GM12873 (cell line): ENCODE measurements around the gene TNFRSF11A.

Experiments
- TF ChIP-seq, protein P1 (sequence below): IDR thresholded peaks from 2 replicates; pipeline ENCODE4 v1.5.1; 2012; ENCODE audit warnings: low read depth, mild to moderate bottlenecking, moderate library complexity, low read length, control low read depth; ENCODE audit not compliant: insufficient read depth; ENCODE audit errors: missing control alignments

The TNFRSF11A gene

DNA sequence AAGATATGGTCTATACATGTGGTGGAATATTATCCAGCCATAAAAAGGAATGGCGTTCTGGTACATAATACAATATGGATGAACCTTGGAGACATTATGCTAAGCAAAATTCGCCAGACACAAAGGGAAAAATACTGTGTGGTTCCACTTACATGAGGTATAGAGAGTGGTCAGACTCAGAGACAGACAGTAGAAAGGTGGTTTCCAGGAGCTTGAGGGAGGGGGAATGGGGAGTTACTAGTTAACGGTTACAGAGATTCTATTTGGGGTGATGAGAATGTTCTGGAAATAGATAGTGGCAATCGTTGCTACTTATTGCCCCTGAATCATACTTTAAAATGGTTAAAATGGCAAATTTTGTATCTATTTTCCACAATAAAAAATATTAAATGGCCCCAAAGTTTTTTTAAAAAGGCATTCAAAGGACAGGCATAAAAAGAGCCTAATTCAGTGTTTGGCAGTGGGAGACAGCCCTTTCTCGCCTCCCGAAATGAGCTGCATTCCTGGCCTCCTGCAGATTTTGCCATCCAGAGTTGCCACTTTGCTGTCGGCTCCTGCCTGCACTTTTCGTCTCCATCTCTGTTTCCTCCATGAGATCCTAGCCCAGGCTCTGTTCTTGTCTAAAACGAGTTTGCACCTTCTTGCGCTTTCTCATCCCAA lies 13.5 kb downstream of the TNFRSF11A start:
- TF ChIP-seq, protein P1, sequence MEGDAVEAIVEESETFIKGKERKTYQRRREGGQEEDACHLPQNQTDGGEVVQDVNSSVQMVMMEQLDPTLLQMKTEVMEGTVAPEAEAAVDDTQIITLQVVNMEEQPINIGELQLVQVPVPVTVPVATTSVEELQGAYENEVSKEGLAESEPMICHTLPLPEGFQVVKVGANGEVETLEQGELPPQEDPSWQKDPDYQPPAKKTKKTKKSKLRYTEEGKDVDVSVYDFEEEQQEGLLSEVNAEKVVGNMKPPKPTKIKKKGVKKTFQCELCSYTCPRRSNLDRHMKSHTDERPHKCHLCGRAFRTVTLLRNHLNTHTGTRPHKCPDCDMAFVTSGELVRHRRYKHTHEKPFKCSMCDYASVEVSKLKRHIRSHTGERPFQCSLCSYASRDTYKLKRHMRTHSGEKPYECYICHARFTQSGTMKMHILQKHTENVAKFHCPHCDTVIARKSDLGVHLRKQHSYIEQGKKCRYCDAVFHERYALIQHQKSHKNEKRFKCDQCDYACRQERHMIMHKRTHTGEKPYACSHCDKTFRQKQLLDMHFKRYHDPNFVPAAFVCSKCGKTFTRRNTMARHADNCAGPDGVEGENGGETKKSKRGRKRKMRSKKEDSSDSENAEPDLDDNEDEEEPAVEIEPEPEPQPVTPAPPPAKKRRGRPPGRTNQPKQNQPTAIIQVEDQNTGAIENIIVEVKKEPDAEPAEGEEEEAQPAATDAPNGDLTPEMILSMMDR, result no peak

DNA sequence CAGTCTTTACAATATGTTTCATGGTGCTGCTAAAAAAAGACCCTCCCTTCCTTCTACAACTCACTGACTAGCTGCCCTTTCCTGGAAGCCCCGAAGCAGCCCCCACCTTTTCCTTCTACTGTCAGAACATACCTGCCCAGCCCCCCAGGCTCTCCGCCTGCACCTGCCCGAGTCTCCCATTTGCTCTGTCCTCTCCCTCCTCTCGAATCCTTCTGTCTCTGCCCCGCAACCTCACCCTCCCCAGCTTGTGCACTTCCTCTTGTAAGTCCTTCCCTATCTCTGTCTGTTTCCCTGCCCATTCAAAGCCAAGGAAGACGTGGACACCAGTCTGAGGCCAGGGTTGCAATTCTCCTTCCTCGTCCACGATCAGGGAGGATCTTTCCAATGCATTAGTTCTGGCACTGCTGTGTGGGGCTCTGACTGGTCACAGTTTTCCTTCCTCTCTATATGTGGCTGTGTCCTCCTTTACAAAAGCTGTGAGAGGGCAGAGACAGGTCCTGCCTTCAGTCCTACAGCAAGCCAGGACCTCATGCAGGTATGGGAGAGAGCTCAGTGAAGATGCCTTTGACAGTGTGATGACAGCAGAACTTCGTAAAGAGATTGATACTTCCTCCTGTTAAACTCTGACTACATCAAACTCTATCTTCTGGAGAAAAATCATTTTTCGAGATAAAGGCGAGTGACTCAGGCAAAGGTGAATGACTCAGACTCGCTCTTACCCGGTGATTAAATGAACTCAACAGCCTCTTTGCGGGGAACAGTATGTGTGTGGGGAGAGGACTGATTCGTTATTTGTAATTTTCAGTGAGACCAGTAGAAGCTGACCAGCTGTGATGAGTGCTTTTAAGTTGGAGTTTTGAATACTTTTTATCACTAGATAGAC lies 14.2 kb downstream of the TNFRSF11A start:
- TF ChIP-seq, protein P1, result no peak

GRCh38 chr18:62340996-62341395 lies 15.9 kb downstream of the TNFRSF11A start:
- TF ChIP-seq, protein P1, result no peak

GRCh38 chr18:62341473-62341872 lies 16.4 kb downstream of the TNFRSF11A start:
- TF ChIP-seq, protein P1, result no peak

GRCh38 chr18:62342884-62343283 lies 17.8 kb downstream of the TNFRSF11A start:
- TF ChIP-seq, protein P1, result no peak

DNA sequence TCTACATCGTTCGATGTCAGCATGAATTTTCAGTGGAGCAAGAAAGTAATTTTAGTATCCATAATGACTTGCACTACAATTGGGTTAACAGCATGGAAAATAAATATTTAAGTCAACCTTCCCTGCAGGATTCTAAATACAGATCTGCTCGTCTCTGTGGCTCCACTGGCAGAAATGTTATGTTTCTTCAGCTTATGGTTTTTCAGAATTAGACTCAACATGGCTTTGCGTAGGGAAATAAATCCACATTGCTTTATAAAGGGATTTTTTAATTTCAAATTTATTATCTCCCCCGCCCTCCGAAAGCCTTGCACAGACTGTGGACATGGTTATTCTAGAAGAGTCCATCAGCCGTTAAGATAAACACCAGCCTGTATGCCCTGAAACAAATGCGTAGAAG lies 18.2 kb downstream of the TNFRSF11A start:
- TF ChIP-seq, protein P1, result no peak

DNA sequence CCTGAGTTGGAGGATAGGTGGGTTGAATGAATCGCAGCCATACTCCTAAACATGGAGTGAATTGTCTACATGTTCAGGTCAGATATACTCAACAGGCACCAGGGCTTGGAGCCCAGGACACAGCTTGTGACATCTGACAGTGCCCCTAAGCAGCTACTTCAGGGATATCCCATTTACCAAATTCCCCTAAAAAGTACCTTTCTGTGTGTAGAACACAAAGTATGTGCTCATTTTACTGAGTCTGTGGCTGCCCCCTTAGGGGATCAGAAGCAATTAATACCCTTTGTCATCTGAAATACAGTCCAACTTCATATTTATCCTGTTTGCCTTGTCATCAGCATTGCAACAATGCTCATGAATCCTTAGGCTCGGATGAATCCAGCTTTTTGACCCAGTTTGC lies 20.8 kb downstream of the TNFRSF11A start:
- TF ChIP-seq, protein P1, result no peak
